Upper lobe of right lung (tissue), 1 donor: ENCODE results near the gene FUBP3. TPM values are rescaled to one million over a fixed set of nuclear protein-coding genes. Genes with fewer than 3 reads are reported as not detected.

ENCODE experiments used
- ATAC-seq: fragments of 200-7000 bp; cut with Tn5 transposase; one replicate; pipeline ENCODE4 v1.9.1; 2020; ENCODE audit warnings: mild to moderate bottlenecking, moderate library complexity
- DNase-seq: peaks from one replicate; pipeline ENCODE4 v3.0.0-alpha.2; 2020
- H3K27ac ChIP-seq: fragments of 200-600 bp; one replicate; pipeline ENCODE4 v1.8.0; 2022
- H3K27me3 ChIP-seq: fragments of 200-600 bp; one replicate; pipeline ENCODE4 v1.8.0; 2022; ENCODE audit warnings: mild to moderate bottlenecking
- H3K36me3 ChIP-seq: fragments of 200-600 bp; one replicate; pipeline ENCODE4 v1.8.0; 2022
- H3K4me1 ChIP-seq: fragments of 200-600 bp; one replicate; pipeline ENCODE4 v1.8.0; 2022
- H3K4me3 ChIP-seq: fragments of 200-600 bp; one replicate; pipeline ENCODE4 v1.8.0; 2022; ENCODE audit warnings: mild to moderate bottlenecking
- H3K9me3 ChIP-seq: fragments of 200-600 bp; one replicate; pipeline ENCODE4 v1.8.0; 2022
- intact Hi-C: fragments of 100-400 bp; cut with DNase I; formaldehyde crosslinking; loops from one replicate; pipeline ENCODE4 v1.11.0; 2022
- total RNA-seq: library from RNA; stranded (reverse); fragmentation: NEBNext Ultra II Directional; extraction: Animal tissue kit (Norgen Biotek cat#: 25700); gene quantifications from one replicate; pipeline ENCODE4 v1.2.1, GENCODE V29; 2021
- TF ChIP-seq, protein P1 (sequence below): fragments of 200-600 bp; IDR thresholded peaks from one replicate; pipeline ENCODE4 v1.8.0; 2022; ENCODE audit warnings: antibody characterized with exemption
- donor health status: DM: no; HTN: yes; CAD: no; lungs with severe emphysema.

FUBP3 gene
- total RNA-seq, 1 donor from 2014 or later: 39.7 TPM

DNA sequence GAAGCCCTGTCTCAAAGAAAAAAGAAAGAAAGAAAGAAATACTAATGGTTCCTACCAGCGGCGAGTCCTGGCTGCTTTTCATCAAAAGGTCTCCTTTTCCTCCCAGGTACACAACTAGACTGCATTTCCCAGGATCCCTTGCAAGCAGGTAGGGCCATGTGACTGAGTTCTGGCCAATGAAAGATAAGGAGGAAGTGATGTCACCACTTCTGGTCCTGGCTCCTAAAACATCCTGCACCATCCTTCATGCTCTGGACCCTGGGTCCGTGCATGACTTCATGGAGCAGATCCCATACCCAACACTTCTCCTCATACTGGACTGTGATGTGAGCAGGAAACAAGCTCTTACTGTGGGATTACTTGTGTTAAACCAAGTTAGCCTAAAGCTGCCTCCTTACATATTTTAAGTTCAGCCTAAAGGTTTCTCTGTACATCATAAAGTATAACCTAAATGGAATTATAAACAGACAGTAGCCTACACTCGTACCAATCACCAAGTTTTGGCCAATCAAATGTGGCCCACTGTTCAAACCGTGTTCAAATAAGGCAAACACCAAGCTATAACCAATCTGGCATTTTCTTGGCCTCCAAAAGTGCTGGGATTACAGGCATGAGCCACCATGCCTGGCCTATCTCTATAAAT is 30.2 kb upstream of the FUBP3 start:
- H3K27me3 ChIP-seq: no peaks in the 10 kb centered on the region
- H3K4me3 ChIP-seq: no peak overlapping the region
- TF ChIP-seq, protein P1, sequence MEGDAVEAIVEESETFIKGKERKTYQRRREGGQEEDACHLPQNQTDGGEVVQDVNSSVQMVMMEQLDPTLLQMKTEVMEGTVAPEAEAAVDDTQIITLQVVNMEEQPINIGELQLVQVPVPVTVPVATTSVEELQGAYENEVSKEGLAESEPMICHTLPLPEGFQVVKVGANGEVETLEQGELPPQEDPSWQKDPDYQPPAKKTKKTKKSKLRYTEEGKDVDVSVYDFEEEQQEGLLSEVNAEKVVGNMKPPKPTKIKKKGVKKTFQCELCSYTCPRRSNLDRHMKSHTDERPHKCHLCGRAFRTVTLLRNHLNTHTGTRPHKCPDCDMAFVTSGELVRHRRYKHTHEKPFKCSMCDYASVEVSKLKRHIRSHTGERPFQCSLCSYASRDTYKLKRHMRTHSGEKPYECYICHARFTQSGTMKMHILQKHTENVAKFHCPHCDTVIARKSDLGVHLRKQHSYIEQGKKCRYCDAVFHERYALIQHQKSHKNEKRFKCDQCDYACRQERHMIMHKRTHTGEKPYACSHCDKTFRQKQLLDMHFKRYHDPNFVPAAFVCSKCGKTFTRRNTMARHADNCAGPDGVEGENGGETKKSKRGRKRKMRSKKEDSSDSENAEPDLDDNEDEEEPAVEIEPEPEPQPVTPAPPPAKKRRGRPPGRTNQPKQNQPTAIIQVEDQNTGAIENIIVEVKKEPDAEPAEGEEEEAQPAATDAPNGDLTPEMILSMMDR: no peak
- no peaks in the 10 kb centered on the region for H3K36me3 ChIP-seq
- no peaks in the 10 kb centered on the region for H3K4me1 ChIP-seq
- ATAC-seq: no peak
- no peak for DNase-seq
- H3K27ac ChIP-seq: no peak overlapping the region
- intact Hi-C loops: no loop called here
- H3K9me3 ChIP-seq: no peaks in the 10 kb centered on the region

DNA sequence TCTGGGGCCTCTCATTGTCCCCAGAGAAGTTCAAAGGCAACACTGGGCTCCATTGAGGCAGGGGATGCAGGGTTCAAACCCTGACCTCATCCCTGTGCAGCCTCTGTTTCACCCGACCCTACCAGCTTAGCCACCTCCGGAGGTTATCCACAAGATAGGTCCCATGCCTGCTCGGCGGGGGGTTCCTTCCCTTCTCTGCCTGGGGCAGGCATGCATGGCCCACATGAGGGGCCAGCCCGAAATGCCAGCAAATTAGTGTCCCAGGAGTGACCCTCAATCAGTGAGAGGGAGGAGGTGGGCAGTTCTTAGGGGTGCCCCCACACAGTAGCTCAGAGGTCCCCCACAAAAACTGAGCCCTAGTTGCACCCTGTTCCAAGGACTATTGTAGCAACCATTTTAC is 24.8 kb upstream of the FUBP3 start:
- TF ChIP-seq, protein P1: no peak
- Histone ChIP-seq H3K4me1 (no peaks in the 10 kb centered on the region), H3K27ac (no peak overlapping the region), H3K9me3 (no peaks in the 10 kb centered on the region), H3K4me3 (no peak overlapping the region), H3K36me3 (no peaks in the 10 kb centered on the region), H3K27me3 (peaks cover 7% of the 10 kb centered on the region)
- intact Hi-C loops: no loop called here
- DNase-seq: no peak
- no peak for ATAC-seq

DNA sequence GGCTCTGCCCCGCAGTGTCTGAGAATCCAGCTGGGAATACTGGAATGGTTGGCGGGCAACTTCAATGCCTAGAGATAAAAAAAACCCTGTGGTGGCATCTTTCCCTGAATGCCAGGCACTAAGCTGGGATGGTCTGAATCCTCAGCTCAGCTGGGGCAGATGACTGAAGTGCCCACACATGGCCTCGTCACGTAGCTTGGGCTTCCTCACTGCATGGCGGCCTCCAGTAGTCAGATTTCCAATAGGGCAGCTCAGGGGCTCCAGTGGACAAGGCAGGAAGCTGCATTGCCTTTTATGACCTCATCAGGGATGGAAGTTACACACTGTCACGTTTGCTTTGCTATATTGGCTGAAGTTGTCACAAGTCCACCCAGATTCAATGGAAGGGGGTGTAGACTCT is 24.3 kb upstream of the FUBP3 start:
- intact Hi-C loops: no loop called here
- Histone ChIP-seq H3K9me3 (no peaks in the 10 kb centered on the region), H3K4me3 (no peak overlapping the region), H3K27me3 (peaks cover 7% of the 10 kb centered on the region), H3K36me3 (no peaks in the 10 kb centered on the region), H3K27ac (no peak overlapping the region), H3K4me1 (no peaks in the 10 kb centered on the region)
- ATAC-seq: no peak
- TF ChIP-seq, protein P1: no peak
- DNase-seq: no peak

DNA sequence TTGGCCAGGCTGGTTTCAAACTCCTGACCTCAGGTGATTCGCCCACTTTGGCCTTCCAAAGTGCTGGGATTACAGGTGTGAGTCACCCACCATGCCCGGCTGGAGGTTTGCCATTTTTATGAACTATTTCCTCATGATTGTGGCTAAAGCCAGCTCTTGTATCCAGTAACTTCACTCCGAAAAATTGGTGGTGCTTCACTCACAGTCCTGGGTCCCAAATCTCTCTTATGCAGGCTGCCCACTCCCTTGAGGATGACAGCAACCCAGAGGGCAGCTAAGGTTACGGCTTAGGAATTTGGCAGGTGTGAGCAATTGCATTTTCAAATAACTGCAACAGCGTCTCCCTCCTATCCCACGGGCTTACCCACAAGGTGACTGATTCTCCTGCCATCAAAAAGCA is 23.4 kb upstream of the FUBP3 start:
- DNase-seq (no peak), ATAC-seq (no peak)
- H3K36me3 ChIP-seq: no peaks in the 10 kb centered on the region
- peaks cover 7% of the 10 kb centered on the region for H3K27me3 ChIP-seq
- intact Hi-C loops: no loop called here
- H3K9me3 ChIP-seq: no peaks in the 10 kb centered on the region
- no peak overlapping the region for H3K27ac ChIP-seq
- TF ChIP-seq, protein P1: no peak
- H3K4me3 ChIP-seq: no peak overlapping the region
- H3K4me1 ChIP-seq: no peaks in the 10 kb centered on the region

DNA sequence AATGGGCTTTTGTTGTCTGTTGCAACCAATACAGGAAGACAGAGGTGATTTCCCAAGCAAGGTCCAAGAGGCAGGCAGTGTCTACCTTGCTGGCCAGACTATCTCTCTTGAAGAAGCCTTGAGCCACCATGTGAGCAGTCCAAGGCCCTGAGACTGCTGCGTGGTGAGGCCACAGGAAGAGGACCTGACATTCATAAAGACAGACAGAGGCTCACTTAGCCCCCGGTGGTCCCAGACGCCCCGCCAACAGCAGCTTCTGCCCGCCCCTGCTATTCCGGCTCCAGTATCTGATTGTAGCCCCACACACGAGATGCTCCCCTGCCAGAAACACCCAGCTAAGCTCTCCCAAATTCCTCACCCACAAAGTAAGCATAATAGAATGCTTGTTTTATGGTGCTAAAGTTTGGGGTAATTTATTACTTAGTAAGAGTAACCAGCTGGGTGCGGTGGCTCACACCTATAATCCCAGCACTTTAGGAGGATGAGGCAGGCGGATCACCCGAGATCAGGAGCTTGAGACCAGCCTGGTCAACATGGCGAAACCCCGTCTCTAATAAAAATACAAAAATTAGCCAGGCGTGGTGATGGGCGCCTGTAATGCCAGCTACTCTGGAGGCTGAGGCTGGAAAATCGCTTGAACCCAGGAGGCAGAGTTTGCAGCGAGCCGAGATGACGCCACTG is 22.8 kb upstream of the FUBP3 start:
- H3K4me1 ChIP-seq: no peaks in the 10 kb centered on the region
- no peak for DNase-seq
- intact Hi-C loops: no loop called here

More for the DNA sequence above, 22.8 kb upstream of the FUBP3 start:
- Histone ChIP-seq H3K27ac (no peak overlapping the region), H3K9me3 (no peaks in the 10 kb centered on the region), H3K36me3 (no peaks in the 10 kb centered on the region), H3K27me3 (peaks cover 7% of the 10 kb centered on the region), H3K4me3 (no peak overlapping the region)
- TF ChIP-seq, protein P1: no peak
- no peak for ATAC-seq
